ENCODE data around the gene INO80B. TPM values are rescaled to one million over a fixed set of nuclear protein-coding genes. Genes with fewer than 3 reads are reported as not detected.

INO80B gene
- total RNA-seq, 1 donor from 2014 or later, result 19.6 TPM

- ATAC-seq (ENCODE audit: poor library complexity) (no peak), DNase-seq (no peak)
- intact Hi-C loops (cut with DNase I), result no loop called here
Observed at GRCh38 chr2:74424139-74424992, 30.5 kb upstream of the INO80B start.

- intact Hi-C loops (cut with DNase I), result no loop called here
- no peak for DNase-seq
Observed at GRCh38 chr2:74424995-74425406, 29.9 kb upstream of the INO80B start.

GRCh38 chr2:74425523-74425922 lies 29.4 kb upstream of the INO80B start:
- intact Hi-C loops (cut with DNase I), result no loop called here
- ATAC-seq (ENCODE audit: poor library complexity) (no peak), DNase-seq (no peak)

More at GRCh38 chr2:74424995-74425406, 29.9 kb upstream of the INO80B start:
- ATAC-seq (ENCODE audit: poor library complexity), result no peak

- intact Hi-C loops (cut with DNase I), result no loop called here
- ATAC-seq (ENCODE audit: poor library complexity) (no peak), DNase-seq (no peak)
Observed at GRCh38 chr2:74426181-74426758, 28.6 kb upstream of the INO80B start.

- intact Hi-C loops (cut with DNase I), result no loop called here
- DNase-seq, result no peak
- ATAC-seq (ENCODE audit: poor library complexity), result no peak
Observed at GRCh38 chr2:74427551-74427950, 27.3 kb upstream of the INO80B start.

- no peak for DNase-seq
- ATAC-seq (ENCODE audit: poor library complexity), result no peak
- intact Hi-C loops (cut with DNase I), result no loop called here
Observed at GRCh38 chr2:74428675-74429074, 26.2 kb upstream of the INO80B start.

- intact Hi-C loops (cut with DNase I), result no loop called here
- ATAC-seq (ENCODE audit: poor library complexity) (no peak), DNase-seq (no peak)
Observed at GRCh38 chr2:74429487-74430451, 25.1 kb upstream of the INO80B start.

GRCh38 chr2:74430502-74430901 lies 24.4 kb upstream of the INO80B start:
- DNase-seq (no peak), ATAC-seq (ENCODE audit: poor library complexity) (no peak)
- intact Hi-C loops (cut with DNase I), result no loop called here

GRCh38 chr2:74436111-74436805 lies 18.6 kb upstream of the INO80B start:
- no peak for DNase-seq
- intact Hi-C loops (cut with DNase I), result no loop called here
- ATAC-seq (ENCODE audit: poor library complexity), result no peak

- ATAC-seq (ENCODE audit: poor library complexity) (no peak), DNase-seq (no peak)
- intact Hi-C loops (cut with DNase I), result no loop called here
Observed at GRCh38 chr2:74436848-74437695, 17.8 kb upstream of the INO80B start.

- ATAC-seq (ENCODE audit: poor library complexity) (no peak), DNase-seq (no peak)
- intact Hi-C loops (cut with DNase I), result no loop called here
Observed at GRCh38 chr2:74438248-74438647, 16.6 kb upstream of the INO80B start.

- DNase-seq (no peak), ATAC-seq (ENCODE audit: poor library complexity) (no peak)
- intact Hi-C loops (cut with DNase I), result no loop called here
Observed at GRCh38 chr2:74439373-74439772, 15.5 kb upstream of the INO80B start.

GRCh38 chr2:74439803-74440377 lies 15.0 kb upstream of the INO80B start:
- intact Hi-C loops (cut with DNase I), result no loop called here
- DNase-seq, result peak; percentile 90
- ATAC-seq (ENCODE audit: poor library complexity), result peak; percentile 54

GRCh38 chr2:74440378-74441169 lies 14.3 kb upstream of the INO80B start:
- peak; percentile 93 for DNase-seq
- intact Hi-C loops (cut with DNase I), result no loop called here
- peak; percentile 94 for ATAC-seq (ENCODE audit: poor library complexity)

- intact Hi-C loops (cut with DNase I), result no loop called here
- ATAC-seq (ENCODE audit: poor library complexity) (peak; percentile 4), DNase-seq (no peak)
Observed at GRCh38 chr2:74441170-74441689, 13.7 kb upstream of the INO80B start.

- DNase-seq, result peak; percentile 74
- intact Hi-C loops (cut with DNase I), result no loop called here
- peak; percentile 32 for ATAC-seq (ENCODE audit: poor library complexity)
Observed at GRCh38 chr2:74441690-74442482, 13.0 kb upstream of the INO80B start, which contains the start of gene RTKN. TSS of gene RTKN (minus strand) at chr2:74441937. CDS start at chr2:74441816, 121 bp downstream.

Data from Right ventricle myocardium superior (tissue), 1 donor.